HL-60/S4 (cell line): ENCODE data around the gene AMMECR1.

Experiments
- in situ Hi-C: fragments of 300-500 bp; cut with MboI; formaldehyde crosslinking; loops from 2 replicates; pipeline ENCODE4 v1.14.3; 2022; ENCODE audit warnings: low sequenced_read_pairs

The AMMECR1 gene

GRCh38 chrX:110214684-110215083 is 103.2 kb downstream of the AMMECR1 start:
- in situ Hi-C loops = no loop called here

- in situ Hi-C loops = no loop called here
Measured at GRCh38 chrX:110213183-110213582, 104.7 kb downstream of the AMMECR1 start.

- in situ Hi-C loops = no loop called here
Measured at GRCh38 chrX:110212299-110212698, 105.6 kb downstream of the AMMECR1 start.

GRCh38 chrX:110211340-110211739 is 106.5 kb downstream of the AMMECR1 start:
- in situ Hi-C loops = no loop called here

- in situ Hi-C loops = no loop called here
Measured at GRCh38 chrX:110210417-110211139, 107.3 kb downstream of the AMMECR1 start.

- in situ Hi-C loops = no loop called here
Measured at GRCh38 chrX:110208092-110208491, 109.8 kb downstream of the AMMECR1 start.

GRCh38 chrX:110204986-110205385 is 112.9 kb downstream of the AMMECR1 start:
- in situ Hi-C loops = no loop called here

GRCh38 chrX:110201799-110202198 is 116.1 kb downstream of the AMMECR1 start:
- in situ Hi-C loops = no loop called here

GRCh38 chrX:110194977-110195376 is 122.9 kb downstream of the AMMECR1 start:
- in situ Hi-C loops = no loop called here

GRCh38 chrX:110192516-110192915 is 125.4 kb downstream of the AMMECR1 start:
- in situ Hi-C loops = no loop called here

- in situ Hi-C loops = no loop called here
Measured at GRCh38 chrX:110188701-110189558, 129.0 kb downstream of the AMMECR1 start.

- in situ Hi-C loops = no loop called here
Measured at GRCh38 chrX:110183314-110183713, 134.6 kb downstream of the AMMECR1 start.

- in situ Hi-C loops = no loop called here
Measured at GRCh38 chrX:110182865-110183264, 135.0 kb downstream of the AMMECR1 start.

GRCh38 chrX:110182362-110182761 is 135.5 kb downstream of the AMMECR1 start:
- in situ Hi-C loops = no loop called here

GRCh38 chrX:110181459-110182137 is 136.3 kb downstream of the AMMECR1 start:
- in situ Hi-C loops = no loop called here

- in situ Hi-C loops = no loop called here
Measured at GRCh38 chrX:110180928-110181310, 137.0 kb downstream of the AMMECR1 start.

- in situ Hi-C loops = no loop called here
Measured at GRCh38 chrX:110180176-110180927, 137.5 kb downstream of the AMMECR1 start.

GRCh38 chrX:110178179-110178865 is 139.6 kb downstream of the AMMECR1 start:
- in situ Hi-C loops = no loop called here

GRCh38 chrX:110175696-110176095 is 142.2 kb downstream of the AMMECR1 start:
- in situ Hi-C loops = no loop called here

GRCh38 chrX:110175146-110175545 is 142.7 kb downstream of the AMMECR1 start:
- in situ Hi-C loops = no loop called here
